ENCODE data around the gene GPR161.

The GPR161 gene

DNA sequence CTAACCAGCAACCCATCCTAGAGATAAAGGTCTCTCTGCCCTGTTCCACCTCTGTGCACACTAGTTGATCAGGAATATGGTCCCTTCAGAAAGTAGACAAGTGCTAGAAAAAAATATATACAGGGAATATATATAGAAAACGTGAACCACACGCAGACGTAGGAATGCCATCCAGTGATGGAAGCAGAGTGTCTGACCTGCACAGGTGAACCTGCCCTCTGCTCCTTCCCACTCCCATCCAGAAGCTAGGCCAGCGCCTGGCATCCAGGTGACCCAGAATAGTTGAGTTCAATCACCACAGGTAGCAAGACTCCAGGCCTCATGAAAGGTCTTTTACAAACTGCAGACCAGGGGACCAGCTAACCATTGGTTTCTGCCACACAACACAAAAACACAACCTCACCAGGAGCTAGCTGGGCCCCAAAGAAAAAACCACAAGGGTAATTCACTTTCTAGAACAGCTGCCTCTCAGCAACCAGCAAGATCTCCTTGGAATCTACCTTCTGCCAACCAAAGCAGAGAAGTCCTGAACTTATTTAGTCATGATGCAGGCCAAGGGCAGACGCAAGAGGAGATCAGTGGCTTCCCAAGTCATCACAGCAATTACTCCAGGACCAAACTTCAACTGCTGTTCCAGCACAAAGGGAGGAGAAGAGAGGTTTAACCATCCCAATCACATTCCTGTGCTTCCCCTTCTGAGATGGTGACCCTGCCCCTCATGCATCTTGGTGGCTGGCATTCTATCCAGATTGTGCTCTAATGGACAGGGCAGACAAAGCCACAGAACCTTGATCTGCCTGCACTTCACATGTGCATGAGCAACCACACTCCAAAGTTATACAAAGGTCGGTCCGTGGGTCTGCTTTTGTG, 53.0 kb downstream of the GPR161 start:
- TF ChIP-seq POLR2A (IDR thresholded peaks at IDR 0.05; ENCODE audit: extremely low read depth, insufficient read length) (no peak), MYC (IDR thresholded peaks at IDR 0.05; ENCODE audit: low read depth, low read length) (no peak), MAX (IDR thresholded peaks at IDR 0.05; ENCODE audit: low read depth, low read length) (no peak), CTCF (IDR thresholded peaks at IDR 0.05; ENCODE audit: low read depth, low read length) (no peak)
- DNase-seq (ENCODE audit: low read depth): no peak
- H3K4me3 ChIP-seq (ENCODE audit: low read depth, low read length): no peak overlapping the region

GRCh38 chr1:168082008-168082876, 54.5 kb downstream of the GPR161 start:
- H3K4me3 ChIP-seq (ENCODE audit: low read depth, low read length): no peak overlapping the region
- TF ChIP-seq MAX (IDR thresholded peaks at IDR 0.05; ENCODE audit: low read depth, low read length) (no peak), POLR2A (IDR thresholded peaks at IDR 0.05; ENCODE audit: extremely low read depth, insufficient read length) (no peak), MYC (IDR thresholded peaks at IDR 0.05; ENCODE audit: low read depth, low read length) (no peak), CTCF (IDR thresholded peaks at IDR 0.05; ENCODE audit: low read depth, low read length) (peak; percentile 95)
- peak; percentile 74 for DNase-seq (ENCODE audit: low read depth)

DNA sequence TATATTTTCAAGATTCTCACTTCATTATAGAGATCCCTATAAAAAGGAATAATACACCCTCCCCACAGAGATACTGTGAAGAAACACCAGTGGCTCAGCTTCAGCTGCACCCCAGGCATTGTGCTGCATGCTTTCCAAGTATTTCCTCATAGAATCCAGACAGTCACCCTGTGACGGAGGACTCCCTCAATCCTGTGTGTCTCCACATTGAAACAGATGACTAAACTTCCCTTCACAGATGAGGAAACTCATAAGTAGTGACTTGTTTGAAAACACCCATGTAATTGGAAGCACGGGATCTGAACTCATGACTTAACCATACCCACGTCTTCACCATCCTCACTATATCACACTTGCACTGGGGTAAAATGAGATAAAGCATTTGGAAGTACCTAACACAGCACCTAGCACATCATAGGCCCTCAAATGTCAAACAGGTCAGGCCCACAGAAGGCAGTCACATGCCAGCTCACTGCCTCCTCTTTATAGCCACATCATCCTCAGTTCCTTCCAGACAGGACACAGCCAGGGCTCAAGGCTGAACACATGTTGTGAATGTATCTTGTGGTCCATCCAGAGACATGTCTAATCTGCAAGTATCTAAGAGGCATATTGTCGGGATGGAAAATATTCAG, 55.2 kb downstream of the GPR161 start:
- no peak overlapping the region for H3K4me3 ChIP-seq (ENCODE audit: low read depth, low read length)
- TF ChIP-seq CTCF (IDR thresholded peaks at IDR 0.05; ENCODE audit: low read depth, low read length) (no peak), MAX (IDR thresholded peaks at IDR 0.05; ENCODE audit: low read depth, low read length) (no peak), POLR2A (IDR thresholded peaks at IDR 0.05; ENCODE audit: extremely low read depth, insufficient read length) (no peak), MYC (IDR thresholded peaks at IDR 0.05; ENCODE audit: low read depth, low read length) (no peak)
- no peak for DNase-seq (ENCODE audit: low read depth)

- no peak for DNase-seq (ENCODE audit: low read depth)
- TF ChIP-seq MAX (IDR thresholded peaks at IDR 0.05; ENCODE audit: low read depth, low read length) (no peak), POLR2A (IDR thresholded peaks at IDR 0.05; ENCODE audit: extremely low read depth, insufficient read length) (no peak), MYC (IDR thresholded peaks at IDR 0.05; ENCODE audit: low read depth, low read length) (no peak), CTCF (IDR thresholded peaks at IDR 0.05; ENCODE audit: low read depth, low read length) (no peak)
- no peak overlapping the region for H3K4me3 ChIP-seq (ENCODE audit: low read depth, low read length)
Measured at GRCh38 chr1:168079761-168080160, 57.0 kb downstream of the GPR161 start.

GRCh38 chr1:168069384-168069783, 67.3 kb downstream of the GPR161 start:
- no peak for DNase-seq (ENCODE audit: low read depth)
- TF ChIP-seq CTCF (IDR thresholded peaks at IDR 0.05; ENCODE audit: low read depth, low read length) (no peak), MAX (IDR thresholded peaks at IDR 0.05; ENCODE audit: low read depth, low read length) (no peak), MYC (IDR thresholded peaks at IDR 0.05; ENCODE audit: low read depth, low read length) (no peak), POLR2A (IDR thresholded peaks at IDR 0.05; ENCODE audit: extremely low read depth, insufficient read length) (no peak)

More at GRCh38 chr1:168069384-168069783, 67.3 kb downstream of the GPR161 start:
- no peak overlapping the region for H3K4me3 ChIP-seq (ENCODE audit: low read depth, low read length)

Data from NB4 (cell line).